PC-9 (cell line): ENCODE data around the gene VCAN. TPM values are rescaled to one million over a fixed set of nuclear protein-coding genes. Genes with fewer than 3 reads are reported as not detected.

Source experiments
- BruUV-seq: library from RNA; stranded (reverse); fragments of 400-500 nt; replicated peaks from 2 replicates; lab custom pipeline; 2021; lab: Mats Ljungman, UMichigan
- CTCF ChIA-PET: fragments of 300-600 bp; sonication (Branson Sonifier 250); formaldehyde crosslinking; loops from one replicate; lab custom pipeline; 2022; ENCODE audit warnings: antibody characterized with exemption; lab: Charles Lee
- POLR2A ChIA-PET: fragments of 300-600 bp; sonication (Branson Sonifier 250); formaldehyde crosslinking; loops from one replicate; lab custom pipeline; 2022; ENCODE audit warnings: antibody characterized with exemption; ENCODE audit not compliant: unreplicated experiment; lab: Charles Lee
- DNase-seq, 2 experiments: peaks; one replicate each; pipeline versions ENCODE4 v3.0.0 to v3.0.0-alpha.2; 2015 to 2022; ENCODE audit warnings: mixed read lengths in 1 of 2
- H2AFZ ChIP-seq: fragments of 200-600 bp; sonication (generic); 2 replicates; pipeline ENCODE4 v1.8.1; 2017; ENCODE audit warnings: antibody characterized with exemption
- H3F3A ChIP-seq: fragments of 200-600 bp; sonication (generic); 2 replicates; pipeline ENCODE4 v1.8.1; 2017; ENCODE audit warnings: antibody characterized with exemption, mild to moderate bottlenecking, low read depth; ENCODE audit not compliant: insufficient read depth
- H3K27ac ChIP-seq: fragments of 200-600 bp; sonication (generic); 2 replicates; pipeline ENCODE4 v1.6.1; 2016; ENCODE audit warnings: mixed run types
- H3K27me3 ChIP-seq: fragments of 200-600 bp; sonication (generic); 2 replicates; pipeline ENCODE4 v1.6.1; 2016; ENCODE audit warnings: low read depth, mixed run types; ENCODE audit not compliant: insufficient read depth
- H3K36me3 ChIP-seq: fragments of 200-600 bp; sonication (generic); 2 replicates; pipeline ENCODE4 v1.6.1; 2016; ENCODE audit warnings: low read depth, mixed run types
- H3K4me1 ChIP-seq: fragments of 200-600 bp; sonication (generic); replicated peaks from 2 replicates; pipeline ENCODE4 v1.6.1; 2016; ENCODE audit warnings: mixed run types; ENCODE audit not compliant: insufficient read depth
- H3K4me2 ChIP-seq: fragments of 200-600 bp; sonication (generic); 2 replicates; pipeline ENCODE4 v1.6.1; 2017; ENCODE audit warnings: mixed run types
- H3K4me3 ChIP-seq: fragments of 200-600 bp; sonication (generic); 2 replicates; pipeline ENCODE4 v1.6.1; 2016; ENCODE audit warnings: mixed run types
- H3K79me2 ChIP-seq: fragments of 200-600 bp; sonication (generic); 2 replicates; pipeline ENCODE4 v1.6.1; 2017; ENCODE audit warnings: low read depth, mixed run types
- H3K9me2 ChIP-seq: fragments of 200-600 bp; sonication (generic); 2 replicates; pipeline ENCODE4 v1.8.1; 2017; ENCODE audit warnings: mild to moderate bottlenecking; ENCODE audit not compliant: insufficient read depth
- H3K9me3 ChIP-seq: fragments of 200-600 bp; sonication (generic); 2 replicates; pipeline ENCODE4 v1.8.1; 2016; ENCODE audit warnings: low read depth; ENCODE audit not compliant: insufficient read depth
- H4K20me1 ChIP-seq: fragments of 200-600 bp; sonication (generic); 2 replicates; pipeline ENCODE4 v1.8.1; 2017; ENCODE audit not compliant: insufficient read depth
- EZH2 ChIP-seq: fragments of 200-600 bp; sonication (generic); IDR thresholded peaks from 2 replicates; pipeline ENCODE4 v1.8.0; 2017; ENCODE audit warnings: antibody characterized with exemption, low read depth
- intact Hi-C: fragments of 100-400 bp; cut with micrococcal nuclease; formaldehyde crosslinking; loops from one replicate; pipeline ENCODE4 v1.10.0; 2022; ENCODE audit not compliant: unreplicated experiment
- total RNA-seq: library from RNA; stranded (reverse); gene quantifications from 2 replicates; pipeline ENCODE4 v1.2.3, GENCODE V29; 2021
- TF ChIP-seq, protein P1 (sequence below): fragments of 200-600 bp; sonication (generic); conservative IDR thresholded peaks from 2 replicates; pipeline ENCODE4 v1.6.1; 2017; ENCODE audit warnings: mixed run types, antibody characterized with exemption, mild to moderate bottlenecking, moderate library complexity

Gene VCAN
- total RNA-seq, 1 experiment from 2014 or later, result 0.28 TPM

- no peak overlapping the region for H3K4me2 ChIP-seq
- intact Hi-C loops, result no loop called here
- H3K27ac ChIP-seq, result no peak overlapping the region
- H3K4me1 ChIP-seq, result no peaks in the 10 kb centered on the region
- ChIA-PET CTCF (no interaction called here), POLR2A (no interaction called here)
- no TSS peak for BruUV-seq
- no peaks in the 10 kb centered on the region for H3K79me2 ChIP-seq
- H3F3A ChIP-seq, result no peaks in the 10 kb centered on the region
- no peaks in the 10 kb centered on the region for H4K20me1 ChIP-seq
- H3K4me3 ChIP-seq, result no peak overlapping the region
- DNase-seq, result no peak
- H2AFZ ChIP-seq, result no peak overlapping the region
- H3K27me3 ChIP-seq, result no peaks in the 10 kb centered on the region
- TF ChIP-seq, protein P1, sequence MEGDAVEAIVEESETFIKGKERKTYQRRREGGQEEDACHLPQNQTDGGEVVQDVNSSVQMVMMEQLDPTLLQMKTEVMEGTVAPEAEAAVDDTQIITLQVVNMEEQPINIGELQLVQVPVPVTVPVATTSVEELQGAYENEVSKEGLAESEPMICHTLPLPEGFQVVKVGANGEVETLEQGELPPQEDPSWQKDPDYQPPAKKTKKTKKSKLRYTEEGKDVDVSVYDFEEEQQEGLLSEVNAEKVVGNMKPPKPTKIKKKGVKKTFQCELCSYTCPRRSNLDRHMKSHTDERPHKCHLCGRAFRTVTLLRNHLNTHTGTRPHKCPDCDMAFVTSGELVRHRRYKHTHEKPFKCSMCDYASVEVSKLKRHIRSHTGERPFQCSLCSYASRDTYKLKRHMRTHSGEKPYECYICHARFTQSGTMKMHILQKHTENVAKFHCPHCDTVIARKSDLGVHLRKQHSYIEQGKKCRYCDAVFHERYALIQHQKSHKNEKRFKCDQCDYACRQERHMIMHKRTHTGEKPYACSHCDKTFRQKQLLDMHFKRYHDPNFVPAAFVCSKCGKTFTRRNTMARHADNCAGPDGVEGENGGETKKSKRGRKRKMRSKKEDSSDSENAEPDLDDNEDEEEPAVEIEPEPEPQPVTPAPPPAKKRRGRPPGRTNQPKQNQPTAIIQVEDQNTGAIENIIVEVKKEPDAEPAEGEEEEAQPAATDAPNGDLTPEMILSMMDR, result no peak
- no peak for TF ChIP-seq EZH2
- H3K9me3 ChIP-seq, result no peaks in the 10 kb centered on the region
- H3K36me3 ChIP-seq, result no peaks in the 10 kb centered on the region
- H3K9me2 ChIP-seq, result no peaks in the 10 kb centered on the region
Observed at GRCh38 chr5:83440826-83441225, 30.7 kb upstream of the VCAN start.

DNA sequence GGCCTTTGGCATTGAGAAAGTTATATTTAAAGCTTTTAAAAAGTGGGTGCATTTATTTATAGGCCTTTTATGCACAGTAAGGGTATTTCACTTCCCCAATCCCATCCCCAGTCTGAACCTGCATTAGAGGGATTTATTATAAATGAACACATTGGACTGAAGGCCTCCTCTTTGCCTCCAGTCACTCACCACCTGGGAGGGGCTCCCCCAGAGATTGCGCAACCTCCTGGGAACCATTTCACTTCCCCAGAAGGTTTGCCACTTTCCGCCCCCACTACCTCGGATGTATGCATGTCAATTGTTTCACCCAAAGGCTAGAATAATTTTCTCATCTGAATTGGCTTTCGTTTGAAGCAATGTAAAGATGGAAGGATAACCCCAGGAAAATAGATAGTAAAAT, 29.8 kb upstream of the VCAN start:
- Histone ChIP-seq H3K27ac (no peak overlapping the region), H3K9me2 (no peaks in the 10 kb centered on the region), H3K79me2 (no peaks in the 10 kb centered on the region), H3F3A (no peaks in the 10 kb centered on the region), H3K27me3 (no peaks in the 10 kb centered on the region), H4K20me1 (no peaks in the 10 kb centered on the region), H3K9me3 (no peaks in the 10 kb centered on the region), H3K4me1 (no peaks in the 10 kb centered on the region), H3K36me3 (no peaks in the 10 kb centered on the region), H2AFZ (no peak overlapping the region), H3K4me2 (no peak overlapping the region), H3K4me3 (no peak overlapping the region)
- CTCF ChIA-PET, result no interaction called here
- no TSS peak for BruUV-seq
- POLR2A ChIA-PET, result no interaction called here
- TF ChIP-seq, protein P1, result no peak
- no peak for TF ChIP-seq EZH2
- no peak for DNase-seq
- intact Hi-C loops, result no loop called here

GRCh38 chr5:83443534-83443933, 28.0 kb upstream of the VCAN start:
- no peak for DNase-seq
- no TSS peak for BruUV-seq

More at GRCh38 chr5:83443534-83443933, 28.0 kb upstream of the VCAN start:
- TF ChIP-seq, protein P1, result no peak
- no peak for TF ChIP-seq EZH2
- no peaks in the 10 kb centered on the region for H3K27me3 ChIP-seq
- H4K20me1 ChIP-seq, result no peaks in the 10 kb centered on the region
- POLR2A ChIA-PET, result no interaction called here
- no peak overlapping the region for H3K4me3 ChIP-seq
- CTCF ChIA-PET, result no interaction called here
- H3K9me2 ChIP-seq, result no peaks in the 10 kb centered on the region
- H3K79me2 ChIP-seq, result no peaks in the 10 kb centered on the region
- no peaks in the 10 kb centered on the region for H3K4me1 ChIP-seq
- H3K9me3 ChIP-seq, result no peaks in the 10 kb centered on the region
- no peaks in the 10 kb centered on the region for H3F3A ChIP-seq
- no peaks in the 10 kb centered on the region for H3K36me3 ChIP-seq
- H3K4me2 ChIP-seq, result no peak overlapping the region
- intact Hi-C loops, result no loop called here
- H3K27ac ChIP-seq, result no peak overlapping the region
- H2AFZ ChIP-seq, result no peak overlapping the region
